Right atrium auricular region (tissue), 2 donors: ENCODE data around the gene FAM89A. TPM values are rescaled to one million over a fixed set of nuclear protein-coding genes. Genes with fewer than 3 reads are reported as not detected.
A peak's percentile ranks its signal among the peaks of the same experiment; 100 is the strongest.

Experiments
- DNase-seq: peaks from one replicate; pipeline ENCODE4 v3.0.0-alpha.2; 2019; ENCODE audit warnings: low spot score
- H3K27ac ChIP-seq, 2 donors: fragments of 200-600 bp; sonication (generic); 1 replicate in 1 of 2; 2 replicates in 1 of 2; pipeline ENCODE4 v1.5.1; 2016 to 2019
- H3K27me3 ChIP-seq, 2 donors: fragments of 200-600 bp; sonication (generic); one replicate each; pipeline versions ENCODE4 v1.5.1 to v1.6.0; 2017 to 2019
- H3K36me3 ChIP-seq: fragments of 200-600 bp; sonication (generic); one replicate; pipeline ENCODE4 v1.5.1; 2016
- H3K4me1 ChIP-seq, 2 donors: fragments of 200-600 bp; sonication (generic); one replicate each; pipeline versions ENCODE4 v1.5.1 to v1.6.0; 2017 to 2019
- H3K4me3 ChIP-seq, 2 donors: fragments of 200-600 bp; sonication (generic); 1 replicate in 1 of 2; 2 replicates in 1 of 2; pipeline ENCODE4 v1.5.1; 2017 to 2019; ENCODE audit warnings: mild to moderate bottlenecking in 1 of 2, moderate library complexity in 1 of 2
- H3K9me3 ChIP-seq, 2 donors: fragments of 200-600 bp; sonication (generic); one replicate each; pipeline ENCODE4 v1.5.1; 2019
- CTCF ChIP-seq, 2 donors: fragments of 200-600 bp; sonication (generic); IDR thresholded peaks; one replicate each; pipeline ENCODE4 v1.5.1; 2019; ENCODE audit warnings: antibody characterized with exemption in 2 of 2
- total RNA-seq, 2 donors: library from RNA; depleted of rRNA; stranded (reverse); fragments of >200 nt; gene quantifications; one replicate each; pipeline ENCODE4 v1.1.0, GENCODE V29; 2016

FAM89A gene
- total RNA-seq, 2 donors from 2014 or later = 6.4 to 11.2 TPM

- no peaks in the 10 kb centered on the region for H3K36me3 ChIP-seq
- TF ChIP-seq CTCF (IDR thresholded peaks at IDR 0.05) = no peak
- H3K9me3 ChIP-seq = no peaks in the 10 kb centered on the region
- H3K27ac ChIP-seq = no peak overlapping the region
- peaks cover 0 to 9% of the 10 kb centered on the region in 2 donors for H3K4me1 ChIP-seq
- DNase-seq = no peak
- no peak overlapping the region for H3K4me3 ChIP-seq
- H3K27me3 ChIP-seq = no peaks in the 10 kb centered on the region
These were observed 35.4 kb upstream of the FAM89A start for GRCh38 chr1:231075497-231075896.

GRCh38 chr1:231075020-231075419 lies 35.0 kb upstream of the FAM89A start:
- TF ChIP-seq CTCF (IDR thresholded peaks at IDR 0.05) = no peak
- Histone ChIP-seq H3K4me1 (peaks cover 0 to 9% of the 10 kb centered on the region in 2 donors), H3K27me3 (no peaks in the 10 kb centered on the region), H3K36me3 (no peaks in the 10 kb centered on the region), H3K4me3 (no peak overlapping the region), H3K27ac (no peak overlapping the region), H3K9me3 (no peaks in the 10 kb centered on the region)
- DNase-seq = no peak

GRCh38 chr1:231074046-231074445 lies 34.0 kb upstream of the FAM89A start:
- Histone ChIP-seq H3K9me3 (no peaks in the 10 kb centered on the region), H3K4me1 (peaks cover 0 to 9% of the 10 kb centered on the region in 2 donors), H3K27ac (no peak overlapping the region), H3K4me3 (no peak overlapping the region), H3K36me3 (no peaks in the 10 kb centered on the region), H3K27me3 (no peaks in the 10 kb centered on the region)
- TF ChIP-seq CTCF (IDR thresholded peaks at IDR 0.05) = no peak
- DNase-seq = no peak

GRCh38 chr1:231073331-231073730 lies 33.3 kb upstream of the FAM89A start:
- no peak for DNase-seq
- H3K27ac ChIP-seq = no peak overlapping the region

GRCh38 chr1:231072502-231073094 lies 32.5 kb upstream of the FAM89A start:
- H3K27ac ChIP-seq = peak overlapping the region in 1 of 2 donors; percentile 10
- H3K27me3 ChIP-seq = no peaks in the 10 kb centered on the region
- H3K36me3 ChIP-seq = no peaks in the 10 kb centered on the region
- no peak for DNase-seq
- peaks cover 0 to 9% of the 10 kb centered on the region in 2 donors for H3K4me1 ChIP-seq
- H3K9me3 ChIP-seq = no peaks in the 10 kb centered on the region
- H3K4me3 ChIP-seq = no peak overlapping the region
- no peak for TF ChIP-seq CTCF (IDR thresholded peaks at IDR 0.05)

More at GRCh38 chr1:231073331-231073730, 33.3 kb upstream of the FAM89A start:
- Histone ChIP-seq H3K4me1 (peaks cover 0 to 9% of the 10 kb centered on the region in 2 donors), H3K4me3 (no peak overlapping the region), H3K27me3 (no peaks in the 10 kb centered on the region), H3K9me3 (no peaks in the 10 kb centered on the region), H3K36me3 (no peaks in the 10 kb centered on the region)
- TF ChIP-seq CTCF (IDR thresholded peaks at IDR 0.05) = no peak

GRCh38 chr1:231072041-231072440 lies 32.0 kb upstream of the FAM89A start:
- DNase-seq = no peak
- Histone ChIP-seq H3K27me3 (no peaks in the 10 kb centered on the region), H3K9me3 (no peaks in the 10 kb centered on the region), H3K4me3 (no peak overlapping the region), H3K4me1 (peaks cover 0 to 9% of the 10 kb centered on the region in 2 donors), H3K27ac (peak overlapping the region in 1 of 2 donors; percentile 10), H3K36me3 (no peaks in the 10 kb centered on the region)
- no peak for TF ChIP-seq CTCF (IDR thresholded peaks at IDR 0.05)
